ENCODE results near the gene ANKRD44. TPM values are rescaled to one million over a fixed set of nuclear protein-coding genes. Genes with fewer than 3 reads are reported as not detected.
"Not testable (repeated sequence)": the region's sequence is repeated elsewhere in the genome, so short reads cannot be mapped to it uniquely, and the experiment has no call there.

ANKRD44 gene
- total RNA-seq, 1 donor from 2014 or later = 4.3 TPM

DNA sequence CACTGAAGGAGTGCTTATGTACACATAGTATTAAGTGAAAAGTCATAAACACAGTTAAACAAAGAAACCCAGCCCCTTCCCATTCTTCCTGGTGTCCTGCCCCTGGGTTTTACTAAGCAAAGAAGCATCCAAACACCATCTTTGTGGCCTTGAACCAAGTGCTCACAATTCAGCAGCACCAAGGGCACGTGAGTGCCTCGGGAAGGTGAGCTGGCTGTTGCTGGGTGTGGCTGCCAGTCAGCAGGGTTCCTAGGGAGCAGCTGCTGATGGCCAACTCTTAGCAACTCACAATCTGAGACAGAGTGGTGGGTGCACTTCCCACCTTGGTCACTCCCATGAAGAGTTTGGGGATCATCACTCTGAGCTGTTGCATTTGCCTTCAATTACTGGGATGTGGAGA is 286.4 kb downstream of the ANKRD44 start:
- Histone ChIP-seq H3K27me3 (ENCODE audit: control insufficient read depth, insufficient read depth, low read length) (no peaks in the 10 kb centered on the region), H3K4me3 (ENCODE audit: low read depth, low read length) (no peak overlapping the region), H3K36me3 (ENCODE audit: control insufficient read depth, insufficient read depth, low read length) (no peaks in the 10 kb centered on the region)
- no peak for DNase-seq (ENCODE audit: low read depth)
- TF ChIP-seq, protein P1, sequence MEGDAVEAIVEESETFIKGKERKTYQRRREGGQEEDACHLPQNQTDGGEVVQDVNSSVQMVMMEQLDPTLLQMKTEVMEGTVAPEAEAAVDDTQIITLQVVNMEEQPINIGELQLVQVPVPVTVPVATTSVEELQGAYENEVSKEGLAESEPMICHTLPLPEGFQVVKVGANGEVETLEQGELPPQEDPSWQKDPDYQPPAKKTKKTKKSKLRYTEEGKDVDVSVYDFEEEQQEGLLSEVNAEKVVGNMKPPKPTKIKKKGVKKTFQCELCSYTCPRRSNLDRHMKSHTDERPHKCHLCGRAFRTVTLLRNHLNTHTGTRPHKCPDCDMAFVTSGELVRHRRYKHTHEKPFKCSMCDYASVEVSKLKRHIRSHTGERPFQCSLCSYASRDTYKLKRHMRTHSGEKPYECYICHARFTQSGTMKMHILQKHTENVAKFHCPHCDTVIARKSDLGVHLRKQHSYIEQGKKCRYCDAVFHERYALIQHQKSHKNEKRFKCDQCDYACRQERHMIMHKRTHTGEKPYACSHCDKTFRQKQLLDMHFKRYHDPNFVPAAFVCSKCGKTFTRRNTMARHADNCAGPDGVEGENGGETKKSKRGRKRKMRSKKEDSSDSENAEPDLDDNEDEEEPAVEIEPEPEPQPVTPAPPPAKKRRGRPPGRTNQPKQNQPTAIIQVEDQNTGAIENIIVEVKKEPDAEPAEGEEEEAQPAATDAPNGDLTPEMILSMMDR (IDR thresholded peaks at IDR 0.05; ENCODE audit: insufficient read depth, low read length, poor library complexity, severe bottlenecking) = no peak

GRCh38 chr2:197020921-197021320 is 289.7 kb downstream of the ANKRD44 start:
- not testable (repeated sequence) for H3K27me3 ChIP-seq (ENCODE audit: control insufficient read depth, insufficient read depth, low read length); DNase-seq (ENCODE audit: low read depth); H3K4me3 ChIP-seq (ENCODE audit: low read depth, low read length); H3K36me3 ChIP-seq (ENCODE audit: control insufficient read depth, insufficient read depth, low read length)

DNA sequence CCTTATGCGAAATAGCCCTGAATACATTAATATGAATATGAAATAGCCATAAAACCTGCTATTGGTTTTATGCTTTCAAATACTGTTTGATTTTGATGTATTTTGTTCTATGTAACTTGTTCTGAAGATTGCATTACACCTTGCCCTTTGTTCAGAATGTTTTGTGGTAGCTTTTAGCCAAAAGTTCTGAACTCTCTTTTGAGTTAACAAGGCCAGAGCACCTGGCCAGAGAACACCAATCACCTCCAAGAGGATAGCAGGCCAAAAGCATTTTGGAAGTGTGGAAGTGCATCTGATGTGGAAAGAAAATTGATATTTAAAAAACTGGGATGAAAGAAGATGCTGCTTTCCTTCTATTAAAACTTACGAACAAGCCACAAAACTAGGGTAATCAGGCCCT is 297.5 kb downstream of the ANKRD44 start:
- DNase-seq (ENCODE audit: low read depth) = no peak
- Histone ChIP-seq H3K36me3 (ENCODE audit: control insufficient read depth, insufficient read depth, low read length) (no peaks in the 10 kb centered on the region), H3K27me3 (ENCODE audit: control insufficient read depth, insufficient read depth, low read length) (no peaks in the 10 kb centered on the region), H3K4me3 (ENCODE audit: low read depth, low read length) (no peak overlapping the region)
- TF ChIP-seq, protein P1 (IDR thresholded peaks at IDR 0.05; ENCODE audit: insufficient read depth, low read length, poor library complexity, severe bottlenecking) = no peak

- H3K4me3 ChIP-seq (ENCODE audit: low read depth, low read length) = no peak overlapping the region
- TF ChIP-seq, protein P1 (IDR thresholded peaks at IDR 0.05; ENCODE audit: insufficient read depth, low read length, poor library complexity, severe bottlenecking) = peak; percentile 80
- no peaks in the 10 kb centered on the region for H3K36me3 ChIP-seq (ENCODE audit: control insufficient read depth, insufficient read depth, low read length)
- DNase-seq (ENCODE audit: low read depth) = peak; percentile 10
- H3K27me3 ChIP-seq (ENCODE audit: control insufficient read depth, insufficient read depth, low read length) = no peaks in the 10 kb centered on the region
Measured at GRCh38 chr2:197011801-197012641, 298.6 kb downstream of the ANKRD44 start.

GRCh38 chr2:197011021-197011417 is 299.6 kb downstream of the ANKRD44 start:
- no peak overlapping the region for H3K4me3 ChIP-seq (ENCODE audit: low read depth, low read length)
- DNase-seq (ENCODE audit: low read depth) = no peak
- H3K27me3 ChIP-seq (ENCODE audit: control insufficient read depth, insufficient read depth, low read length) = no peaks in the 10 kb centered on the region
- TF ChIP-seq, protein P1 (IDR thresholded peaks at IDR 0.05; ENCODE audit: insufficient read depth, low read length, poor library complexity, severe bottlenecking) = no peak
- no peaks in the 10 kb centered on the region for H3K36me3 ChIP-seq (ENCODE audit: control insufficient read depth, insufficient read depth, low read length)

GRCh38 chr2:197010200-197011020 is 300.2 kb downstream of the ANKRD44 start:
- TF ChIP-seq, protein P1 (IDR thresholded peaks at IDR 0.05; ENCODE audit: insufficient read depth, low read length, poor library complexity, severe bottlenecking) = no peak
- Histone ChIP-seq H3K27me3 (ENCODE audit: control insufficient read depth, insufficient read depth, low read length) (no peaks in the 10 kb centered on the region), H3K4me3 (ENCODE audit: low read depth, low read length) (no peak overlapping the region), H3K36me3 (ENCODE audit: control insufficient read depth, insufficient read depth, low read length) (no peaks in the 10 kb centered on the region)
- no peak for DNase-seq (ENCODE audit: low read depth)

DNA sequence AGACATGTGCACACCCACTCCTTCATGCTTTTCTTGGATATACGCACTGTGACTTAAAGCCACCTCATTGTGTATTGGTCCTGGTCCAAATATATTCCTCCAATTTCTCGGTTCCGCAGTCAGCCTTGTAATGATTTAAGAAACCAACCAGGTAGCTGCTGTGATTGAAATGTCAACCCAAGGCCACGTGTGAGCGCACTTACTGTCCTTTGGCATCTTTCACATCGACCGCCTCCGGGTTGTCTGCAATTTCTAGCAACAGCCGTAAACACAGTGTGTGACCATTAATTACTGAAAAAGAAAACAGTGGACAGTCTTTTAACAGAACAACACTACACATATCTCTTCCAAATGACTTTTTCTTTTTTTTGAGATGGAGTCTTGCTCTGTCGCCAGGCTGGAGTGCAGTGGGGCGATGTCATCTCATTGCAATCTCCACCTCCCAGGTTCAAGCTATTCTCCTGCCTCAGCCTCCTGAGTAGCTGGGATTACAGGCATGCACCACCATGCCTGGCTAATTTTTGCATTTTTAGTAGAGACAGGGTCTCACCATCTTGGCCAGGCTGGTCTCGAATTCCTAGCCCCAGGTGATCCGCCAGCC is 301.7 kb downstream of the ANKRD44 start:
- not testable (repeated sequence) for DNase-seq (ENCODE audit: low read depth); H3K4me3 ChIP-seq (ENCODE audit: low read depth, low read length); H3K27me3 ChIP-seq (ENCODE audit: control insufficient read depth, insufficient read depth, low read length); H3K36me3 ChIP-seq (ENCODE audit: control insufficient read depth, insufficient read depth, low read length)

All from kidney epithelial cell (primary cell).